OCI-LY3 (cell line): Measurements from ENCODE around the gene HHATL.

Experiments
- H2AFZ ChIP-seq: fragments of 200-600, 300-600 bp; shearing (Covaris generic); 2 replicates; pipeline ENCODE4 v1.6.0; 2014; ENCODE audit warnings: antibody characterized with exemption, low read depth, low read length
- H3K27ac ChIP-seq: fragments of 200-600, 300-600 bp; sonication (generic); 2 replicates; pipeline ENCODE4 v1.5.1; 2014; ENCODE audit warnings: mild to moderate bottlenecking, low read length, moderate library complexity, mixed read lengths
- H3K27me3 ChIP-seq: fragments of 200-600, 300-600 bp; sonication (generic); 2 replicates; pipeline ENCODE4 v1.6.1; 2014; ENCODE audit warnings: low read depth, low read length, mixed read lengths
- H3K36me3 ChIP-seq: fragments of 200-600, 300-600 bp; sonication (generic); replicated peaks from 2 replicates; pipeline ENCODE3; 2014; ENCODE audit warnings: low read depth, low read length, mixed read lengths
- H3K4me1 ChIP-seq: fragments of 300-600, 200-600 bp; sonication (generic); 2 replicates; pipeline ENCODE4 v1.6.1; 2014; ENCODE audit warnings: low read length, mixed read lengths
- H3K4me2 ChIP-seq: fragments of 200-600, 300-600 bp; sonication (generic); 2 replicates; pipeline ENCODE4 v1.6.1; 2014; ENCODE audit warnings: low read length, mixed read lengths
- H3K4me3 ChIP-seq: fragments of 300-600, 200-600 bp; sonication (generic); 2 replicates; pipeline ENCODE4 v1.5.1; 2014; ENCODE audit warnings: antibody characterized with exemption, mild to moderate bottlenecking, low read length, moderate library complexity
- H3K79me2 ChIP-seq: fragments of 300-600, 200-600 bp; shearing (Covaris generic); 2 replicates; pipeline ENCODE4 v1.6.1; 2014; ENCODE audit warnings: mild to moderate bottlenecking, low read length, mixed read lengths
- H3K9ac ChIP-seq: fragments of 300-600, 200-600 bp; shearing (Covaris generic); 2 replicates; pipeline ENCODE4 v1.6.0; 2014; ENCODE audit warnings: mild to moderate bottlenecking, low read length, moderate library complexity
- H3K9me3 ChIP-seq: fragments of 200-600, 300-600 bp; shearing (Covaris generic); 2 replicates; pipeline ENCODE4 v1.6.1; 2014; ENCODE audit warnings: low read length, mixed read lengths; ENCODE audit not compliant: insufficient read depth
- H4K20me1 ChIP-seq: fragments of 200-600, 300-600 bp; sonication (generic); 2 replicates; pipeline ENCODE4 v1.6.1; 2016; ENCODE audit warnings: low read length, mixed read lengths; ENCODE audit not compliant: insufficient read depth
- EZH2phosphoT487 ChIP-seq: fragments of 200-600 bp; shearing (Covaris generic); IDR thresholded peaks from 2 replicates; pipeline ENCODE4 v1.6.1; 2018; ENCODE audit warnings: antibody characterized with exemption, mixed run types, low read depth
- TF ChIP-seq, protein P1 (sequence below): fragments of 200-600, 300-600 bp; sonication (generic); IDR thresholded peaks from 2 replicates; pipeline ENCODE4 v1.5.1; 2014; ENCODE audit warnings: antibody characterized with exemption, low read length, low read depth

Gene HHATL

DNA sequence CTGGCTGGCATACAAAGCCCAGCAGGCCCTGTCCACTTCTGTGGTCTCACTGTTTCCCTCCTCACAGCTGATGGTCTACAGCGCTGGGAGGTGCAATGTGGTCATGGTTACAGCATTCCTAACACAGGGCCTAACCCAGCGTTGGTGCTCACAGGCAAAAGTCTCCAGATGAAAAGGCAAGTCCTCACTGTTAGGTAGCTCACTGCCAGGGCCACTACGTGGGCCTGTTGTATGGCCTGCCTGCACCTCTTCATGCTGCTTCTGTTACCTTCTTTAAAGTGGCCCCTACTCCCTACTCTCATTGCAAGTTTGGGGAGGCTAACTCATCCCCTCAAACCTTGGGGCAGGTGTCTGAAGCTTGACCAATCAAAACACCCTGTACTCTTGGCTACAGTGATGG is 39.2 kb upstream of the HHATL start:
- Histone ChIP-seq H3K4me3 (no peak overlapping the region), H3K4me2 (no peak overlapping the region), H3K36me3 (no peaks in the 10 kb centered on the region), H3K27me3 (no peaks in the 10 kb centered on the region), H3K4me1 (peaks cover 6% of the 10 kb centered on the region; the same call in 1 of the 2 replicates), H3K9me3 (no peaks in the 10 kb centered on the region), H4K20me1 (no peaks in the 10 kb centered on the region), H3K27ac (no peak overlapping the region), H3K9ac (no peak overlapping the region), H3K79me2 (no peaks in the 10 kb centered on the region), H2AFZ (no peak overlapping the region)
- TF ChIP-seq, protein P1, sequence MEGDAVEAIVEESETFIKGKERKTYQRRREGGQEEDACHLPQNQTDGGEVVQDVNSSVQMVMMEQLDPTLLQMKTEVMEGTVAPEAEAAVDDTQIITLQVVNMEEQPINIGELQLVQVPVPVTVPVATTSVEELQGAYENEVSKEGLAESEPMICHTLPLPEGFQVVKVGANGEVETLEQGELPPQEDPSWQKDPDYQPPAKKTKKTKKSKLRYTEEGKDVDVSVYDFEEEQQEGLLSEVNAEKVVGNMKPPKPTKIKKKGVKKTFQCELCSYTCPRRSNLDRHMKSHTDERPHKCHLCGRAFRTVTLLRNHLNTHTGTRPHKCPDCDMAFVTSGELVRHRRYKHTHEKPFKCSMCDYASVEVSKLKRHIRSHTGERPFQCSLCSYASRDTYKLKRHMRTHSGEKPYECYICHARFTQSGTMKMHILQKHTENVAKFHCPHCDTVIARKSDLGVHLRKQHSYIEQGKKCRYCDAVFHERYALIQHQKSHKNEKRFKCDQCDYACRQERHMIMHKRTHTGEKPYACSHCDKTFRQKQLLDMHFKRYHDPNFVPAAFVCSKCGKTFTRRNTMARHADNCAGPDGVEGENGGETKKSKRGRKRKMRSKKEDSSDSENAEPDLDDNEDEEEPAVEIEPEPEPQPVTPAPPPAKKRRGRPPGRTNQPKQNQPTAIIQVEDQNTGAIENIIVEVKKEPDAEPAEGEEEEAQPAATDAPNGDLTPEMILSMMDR, result no peak
- TF ChIP-seq EZH2phosphoT487, result no peak

DNA sequence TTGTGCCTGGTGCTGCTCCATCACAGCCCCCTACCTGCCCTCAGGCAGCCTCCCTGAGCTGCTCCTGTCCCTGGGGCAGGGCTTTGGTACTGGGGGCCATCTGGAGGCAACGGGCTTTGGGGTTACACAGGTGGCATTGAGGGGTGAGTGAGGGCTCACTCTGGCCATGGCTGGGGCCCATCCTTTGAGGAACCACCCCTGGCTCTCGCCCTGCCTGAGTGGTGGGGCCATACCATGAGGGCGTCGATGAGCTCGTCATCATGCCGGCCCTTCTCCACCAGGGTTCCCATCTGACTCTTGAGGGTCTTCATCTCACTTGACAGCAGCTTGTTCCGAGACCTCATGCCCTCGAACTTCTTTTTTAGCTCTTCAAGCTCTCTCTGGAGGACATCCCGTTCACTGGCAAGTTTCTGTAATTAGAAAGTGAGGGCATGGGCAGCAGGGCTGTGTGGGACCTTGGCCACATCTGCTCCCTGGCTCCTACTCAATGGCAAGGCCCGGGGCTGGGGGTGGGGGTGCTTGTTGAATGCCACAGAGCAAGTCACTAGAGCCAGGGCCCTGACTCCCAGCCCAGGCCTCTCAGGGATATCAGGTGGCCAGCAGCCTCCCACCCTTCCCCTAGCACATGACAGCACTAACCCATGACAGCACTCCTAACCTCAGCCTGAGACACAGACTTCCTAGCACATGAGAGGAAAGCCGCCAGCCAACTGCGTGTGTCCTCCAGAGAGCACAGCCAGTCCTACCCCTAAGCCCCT is 37.0 kb upstream of the HHATL start:
- Histone ChIP-seq H3K27ac (no peak overlapping the region), H3K27me3 (no peaks in the 10 kb centered on the region), H2AFZ (no peak overlapping the region), H3K4me3 (no peak overlapping the region), H3K79me2 (no peaks in the 10 kb centered on the region), H3K4me2 (no peak overlapping the region), H3K9ac (no peak overlapping the region), H3K4me1 (peaks cover 3% of the 10 kb centered on the region; the same call in 1 of the 2 replicates), H4K20me1 (no peaks in the 10 kb centered on the region), H3K9me3 (no peaks in the 10 kb centered on the region), H3K36me3 (no peaks in the 10 kb centered on the region)
- no peak for TF ChIP-seq EZH2phosphoT487
- TF ChIP-seq, protein P1, result no peak

DNA sequence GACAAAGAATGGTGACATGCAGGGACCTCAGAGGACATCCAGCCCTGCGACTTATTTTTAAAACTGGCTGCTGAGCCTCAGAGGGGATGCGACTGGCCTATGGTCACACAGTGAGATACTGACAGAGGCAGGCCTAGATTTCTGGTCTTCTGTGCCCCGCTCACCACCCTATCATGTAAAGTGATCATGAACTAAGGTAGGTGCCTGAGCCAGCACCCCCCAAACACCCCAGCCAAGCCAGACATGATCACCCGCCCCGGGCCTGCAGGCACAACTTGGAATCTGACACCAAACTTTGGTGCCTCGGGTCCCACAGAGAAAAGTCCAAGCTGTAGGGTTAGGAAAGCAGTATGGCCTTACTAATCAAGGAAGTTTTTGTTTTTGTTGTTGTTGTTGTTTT is 33.9 kb upstream of the HHATL start:
- Histone ChIP-seq H3K4me1 (peaks cover 8% of the 10 kb centered on the region), H2AFZ (no peak overlapping the region), H3K79me2 (no peaks in the 10 kb centered on the region)

DNA sequence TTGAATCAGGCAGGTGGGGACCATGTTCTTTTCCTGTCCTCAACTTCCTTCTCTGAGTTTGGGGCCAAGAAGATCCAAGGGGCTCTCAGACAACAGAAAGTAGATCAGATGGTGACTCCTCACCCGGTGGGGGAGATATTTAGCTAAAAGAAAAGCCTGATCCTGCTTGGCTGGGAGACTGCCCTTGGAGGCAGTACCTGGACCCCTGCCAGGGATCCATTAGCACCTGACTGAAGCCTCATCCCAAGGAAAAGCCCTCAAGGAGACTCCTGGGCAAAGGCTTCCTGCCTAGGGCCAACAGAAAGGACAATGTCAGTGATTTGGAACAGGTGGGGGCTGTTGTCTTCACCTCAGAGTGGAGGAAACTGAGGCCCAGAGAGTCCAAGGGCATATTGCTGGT is 33.5 kb upstream of the HHATL start:
- H3K79me2 ChIP-seq, result no peaks in the 10 kb centered on the region
- no peak overlapping the region for H3K4me3 ChIP-seq
- no peak overlapping the region for H3K9ac ChIP-seq
- no peaks in the 10 kb centered on the region for H3K27me3 ChIP-seq
- no peak overlapping the region for H2AFZ ChIP-seq
- no peaks in the 10 kb centered on the region for H4K20me1 ChIP-seq
- no peaks in the 10 kb centered on the region for H3K9me3 ChIP-seq
- no peak overlapping the region for H3K4me2 ChIP-seq
- TF ChIP-seq, protein P1, result no peak
- no peak for TF ChIP-seq EZH2phosphoT487
- no peak overlapping the region for H3K27ac ChIP-seq
- no peaks in the 10 kb centered on the region for H3K36me3 ChIP-seq
- peaks cover 12% of the 10 kb centered on the region for H3K4me1 ChIP-seq

More for the DNA sequence above, 33.9 kb upstream of the HHATL start:
- Histone ChIP-seq H3K4me2 (no peak overlapping the region), H3K9ac (no peak overlapping the region), H4K20me1 (no peaks in the 10 kb centered on the region), H3K4me3 (no peak overlapping the region), H3K9me3 (no peaks in the 10 kb centered on the region), H3K36me3 (no peaks in the 10 kb centered on the region), H3K27me3 (no peaks in the 10 kb centered on the region), H3K27ac (no peak overlapping the region)
- TF ChIP-seq, protein P1, result no peak
- TF ChIP-seq EZH2phosphoT487, result no peak
